GM19397 (cell line): Measurements from ENCODE around the gene TADA2A.
A peak's percentile ranks its signal among the peaks of the same experiment; 100 is the strongest.

Source experiments
- ATAC-seq: cut with Tn5 transposase; IDR thresholded peaks from one replicate; pipeline ENCODE4 v1.9.1; 2021; ENCODE audit warnings: mild to moderate bottlenecking, moderate library complexity; ENCODE audit not compliant: unreplicated experiment

TADA2A gene, protein sequence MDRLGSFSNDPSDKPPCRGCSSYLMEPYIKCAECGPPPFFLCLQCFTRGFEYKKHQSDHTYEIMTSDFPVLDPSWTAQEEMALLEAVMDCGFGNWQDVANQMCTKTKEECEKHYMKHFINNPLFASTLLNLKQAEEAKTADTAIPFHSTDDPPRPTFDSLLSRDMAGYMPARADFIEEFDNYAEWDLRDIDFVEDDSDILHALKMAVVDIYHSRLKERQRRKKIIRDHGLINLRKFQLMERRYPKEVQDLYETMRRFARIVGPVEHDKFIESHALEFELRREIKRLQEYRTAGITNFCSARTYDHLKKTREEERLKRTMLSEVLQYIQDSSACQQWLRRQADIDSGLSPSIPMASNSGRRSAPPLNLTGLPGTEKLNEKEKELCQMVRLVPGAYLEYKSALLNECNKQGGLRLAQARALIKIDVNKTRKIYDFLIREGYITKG

DNA sequence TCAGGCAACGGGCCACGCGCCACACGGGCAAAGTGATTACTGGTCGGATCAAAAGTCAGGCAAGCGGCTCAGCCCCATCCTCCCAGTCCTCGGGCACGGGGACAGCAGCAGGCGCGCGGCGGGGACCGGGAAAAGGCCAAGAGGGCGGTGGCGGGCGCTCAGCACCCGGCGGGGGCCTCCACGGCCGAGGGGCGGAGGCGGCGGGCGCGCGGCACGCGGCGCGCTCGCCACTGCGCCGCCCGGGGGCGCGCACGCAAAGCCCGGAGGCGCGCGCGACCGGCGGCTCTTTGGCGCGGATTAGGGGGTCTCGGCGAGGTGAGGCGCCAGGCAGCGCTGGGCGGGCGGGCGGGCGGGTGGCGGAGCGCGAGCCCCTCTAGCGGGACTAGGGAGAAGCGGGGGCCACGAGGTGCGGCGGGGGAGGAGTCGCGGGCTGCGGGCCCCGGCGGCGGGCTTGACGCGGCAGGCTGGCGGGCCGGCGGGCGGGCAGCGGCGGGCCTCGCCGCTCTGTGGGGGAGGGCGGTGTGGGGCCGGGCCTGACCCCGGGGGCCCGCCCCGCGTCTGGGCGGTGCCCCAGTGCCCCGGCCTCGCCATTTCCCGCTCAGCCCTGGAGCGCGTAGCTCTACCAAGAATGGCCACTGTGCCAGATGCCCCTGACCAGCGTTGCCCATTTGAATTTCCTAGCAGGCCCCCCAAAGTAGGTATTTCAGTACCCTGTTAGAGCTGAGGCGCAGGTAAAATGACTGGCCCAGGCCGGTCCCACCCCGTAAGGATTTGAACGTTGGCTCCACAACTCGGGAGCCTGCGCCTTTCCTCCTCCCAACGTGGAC lies at the start of gene TADA2A, which contains the start of gene ACACA:
Gene TADA2A (plus strand): TSS at position 252 of the 827 bp plus-strand sequence. CDS start 4,480 bp downstream, outside the sequence.
Gene ACACA (minus strand): TSS at position 202 of the 827 bp plus-strand sequence. CDS start 537 bp downstream, outside the sequence.
- ATAC-seq, result peak; percentile 81

DNA sequence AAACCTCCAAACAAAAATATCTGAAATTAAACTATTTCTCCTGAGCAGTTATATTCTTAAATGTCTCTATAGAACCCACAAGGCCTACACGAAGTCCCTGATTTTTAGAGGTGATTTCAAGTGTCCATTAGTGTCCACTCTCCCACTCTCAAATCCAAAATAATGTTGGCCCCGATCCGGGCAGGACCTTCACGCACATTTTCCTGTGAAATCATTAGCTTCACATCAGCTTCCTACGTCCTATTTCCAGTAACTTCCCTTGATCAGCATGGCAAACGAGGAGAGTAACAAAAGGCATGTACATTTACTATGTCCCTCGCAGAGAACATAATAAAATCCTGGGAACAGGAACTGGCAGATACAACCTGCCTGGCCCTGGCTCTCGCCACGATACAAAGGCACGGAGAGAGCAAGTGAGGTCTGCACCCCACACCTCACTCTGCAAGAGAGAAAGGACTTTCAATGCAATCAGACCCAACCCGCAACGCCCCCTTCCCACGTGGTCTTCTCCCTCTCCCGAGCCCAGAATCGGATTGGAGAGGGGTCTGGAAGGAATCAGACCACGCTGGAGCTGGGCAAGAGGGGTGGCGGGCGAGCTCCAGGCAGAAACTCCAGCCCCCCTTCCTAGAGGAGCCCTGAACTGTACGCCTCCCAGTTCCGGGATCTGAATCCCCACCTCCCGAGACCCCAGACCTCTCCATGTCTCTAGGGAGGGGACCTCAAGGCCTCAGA lies 48.4 kb upstream of the TADA2A start:
- ATAC-seq, result no peak

DNA sequence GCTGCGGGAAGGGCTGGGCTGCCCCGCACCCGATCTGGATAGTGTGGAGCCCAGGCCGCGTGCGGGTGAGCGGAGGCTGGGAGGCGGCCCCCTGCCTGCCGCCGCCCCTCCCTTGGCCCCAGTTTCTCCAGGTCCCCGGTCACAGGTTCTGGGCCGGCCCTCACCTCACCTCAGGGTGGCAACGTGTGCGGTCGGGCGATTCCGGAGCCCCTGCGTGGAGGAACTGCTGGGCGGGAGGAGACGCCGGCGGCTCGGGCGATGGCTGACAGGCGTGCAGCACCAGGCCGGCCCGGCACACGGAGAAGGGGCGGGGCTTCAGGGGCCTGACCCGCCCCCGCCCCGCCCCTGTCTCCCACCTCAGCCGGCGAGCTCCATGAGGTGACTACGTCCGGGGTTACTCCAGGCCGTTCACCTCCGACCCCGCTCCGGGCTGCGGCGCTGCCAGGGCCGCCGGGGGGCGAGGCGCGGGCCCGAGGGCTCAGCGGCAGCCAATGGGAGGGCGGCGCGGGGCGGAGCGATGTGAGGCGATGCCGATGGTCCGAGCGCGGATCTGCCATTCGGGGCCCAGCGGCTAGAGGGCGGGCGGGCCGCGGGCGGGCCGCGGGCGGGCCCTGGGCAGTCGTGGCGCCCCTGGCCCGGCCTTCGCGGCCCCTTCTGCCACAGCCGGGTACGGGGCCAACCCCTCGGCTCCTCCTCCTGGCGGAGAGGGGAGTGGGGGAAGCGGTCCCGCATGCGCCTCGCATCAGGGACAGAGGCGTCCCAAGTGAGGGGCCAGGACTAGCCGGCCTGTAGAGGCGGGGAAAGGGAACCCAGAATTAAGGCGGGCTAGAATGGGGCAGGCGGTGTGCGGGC lies 47.6 kb upstream of the TADA2A start:
- peak; percentile 92 for ATAC-seq

DNA sequence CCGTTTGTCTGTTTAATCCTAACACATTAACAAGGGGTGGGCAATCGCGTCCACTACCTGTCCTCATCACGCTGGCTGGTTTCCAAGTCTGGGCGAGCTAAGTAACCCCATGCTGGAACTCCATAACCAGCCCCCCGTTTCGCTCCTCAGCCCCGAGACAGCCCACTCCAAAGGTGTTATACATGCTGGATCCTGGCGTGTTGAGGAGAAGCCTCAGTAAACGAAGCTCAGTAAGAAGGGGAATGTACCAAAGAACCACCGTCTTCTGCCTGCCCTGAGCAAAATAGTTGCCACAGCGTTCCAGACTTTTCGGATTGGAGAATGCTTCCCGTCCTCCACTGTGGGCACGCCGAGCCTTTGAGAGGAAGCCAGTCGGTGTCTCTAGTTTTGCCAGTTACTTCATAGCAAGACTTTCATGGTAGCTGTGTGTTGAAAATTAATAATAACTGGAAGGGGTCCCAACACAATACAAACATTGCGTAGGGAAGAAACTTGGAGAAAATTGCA lies 47.0 kb upstream of the TADA2A start:
- no peak for ATAC-seq

DNA sequence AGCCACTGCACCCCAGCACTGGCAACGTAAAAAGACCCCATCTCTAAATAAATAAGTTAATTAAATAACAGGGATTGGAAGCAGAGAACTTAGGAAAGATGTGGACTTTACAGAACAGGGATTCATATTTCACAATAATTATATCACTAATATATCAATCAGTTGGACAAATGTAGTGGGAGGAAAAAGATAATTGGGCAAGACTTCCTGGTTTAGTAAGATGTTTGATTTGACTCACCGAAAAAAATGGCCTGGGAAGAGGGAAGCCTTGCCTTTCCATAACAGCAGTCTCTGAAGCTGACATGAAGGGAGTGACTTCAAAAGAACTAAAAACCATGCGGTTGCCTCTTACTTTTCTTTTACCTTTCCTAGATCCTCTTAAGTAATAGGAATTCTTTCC lies 46.1 kb upstream of the TADA2A start:
- no peak for ATAC-seq

DNA sequence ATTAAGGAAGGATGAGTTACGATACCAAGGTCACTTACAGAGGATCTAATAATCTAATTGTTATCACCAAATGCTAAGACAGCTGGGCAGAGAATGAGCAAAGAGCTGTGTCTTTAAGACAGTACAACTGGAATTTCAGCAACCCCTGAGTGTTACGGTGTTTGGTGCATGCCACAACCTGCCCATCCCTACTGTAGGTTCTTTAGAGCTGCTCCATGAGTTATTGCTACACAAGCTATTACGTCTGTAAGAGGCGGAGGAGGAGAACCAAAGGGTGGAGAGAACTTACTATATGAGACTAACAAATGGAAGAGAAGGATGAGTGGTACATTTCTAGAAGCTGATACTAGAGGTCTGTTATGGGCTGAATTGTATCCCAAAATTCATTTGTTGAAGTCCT lies 45.1 kb upstream of the TADA2A start:
- no peak for ATAC-seq

DNA sequence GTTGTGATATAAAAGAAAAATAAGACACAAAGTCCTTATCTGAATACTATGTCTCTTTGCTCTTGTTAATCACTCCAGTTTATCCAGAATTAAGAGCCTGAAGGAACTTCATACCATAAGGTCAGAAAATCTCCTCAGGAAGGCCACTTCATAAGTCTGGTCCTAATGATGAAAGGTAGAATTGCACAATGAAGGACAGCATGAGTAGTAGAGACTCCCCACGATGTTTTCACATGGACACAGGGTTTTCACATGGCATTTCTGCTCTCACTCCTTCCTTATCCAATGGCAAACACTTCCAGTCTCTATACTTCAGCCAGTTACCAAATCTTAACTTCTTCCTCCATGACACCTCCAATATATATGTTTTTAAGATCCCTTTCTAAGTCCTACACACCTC lies 41.1 kb upstream of the TADA2A start:
- no peak for ATAC-seq

DNA sequence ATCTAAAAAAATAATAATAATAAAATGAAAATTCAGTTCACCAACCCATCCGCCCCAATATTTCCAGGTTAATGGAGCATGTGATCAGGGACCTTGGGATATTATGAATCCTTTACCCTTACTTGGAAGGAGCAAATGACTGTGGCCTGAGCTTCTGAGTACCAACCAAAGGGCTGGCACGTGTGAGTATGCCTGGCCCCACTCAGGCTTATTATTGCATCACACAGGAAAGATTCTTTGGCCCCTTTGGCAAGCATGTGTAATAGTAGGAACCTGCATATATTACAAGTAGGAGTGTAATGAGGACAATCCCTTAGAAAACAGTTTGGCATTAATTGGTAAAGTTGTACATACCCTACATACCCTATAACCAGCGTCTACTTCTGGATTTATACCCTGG lies 38.1 kb upstream of the TADA2A start:
- no peak for ATAC-seq

DNA sequence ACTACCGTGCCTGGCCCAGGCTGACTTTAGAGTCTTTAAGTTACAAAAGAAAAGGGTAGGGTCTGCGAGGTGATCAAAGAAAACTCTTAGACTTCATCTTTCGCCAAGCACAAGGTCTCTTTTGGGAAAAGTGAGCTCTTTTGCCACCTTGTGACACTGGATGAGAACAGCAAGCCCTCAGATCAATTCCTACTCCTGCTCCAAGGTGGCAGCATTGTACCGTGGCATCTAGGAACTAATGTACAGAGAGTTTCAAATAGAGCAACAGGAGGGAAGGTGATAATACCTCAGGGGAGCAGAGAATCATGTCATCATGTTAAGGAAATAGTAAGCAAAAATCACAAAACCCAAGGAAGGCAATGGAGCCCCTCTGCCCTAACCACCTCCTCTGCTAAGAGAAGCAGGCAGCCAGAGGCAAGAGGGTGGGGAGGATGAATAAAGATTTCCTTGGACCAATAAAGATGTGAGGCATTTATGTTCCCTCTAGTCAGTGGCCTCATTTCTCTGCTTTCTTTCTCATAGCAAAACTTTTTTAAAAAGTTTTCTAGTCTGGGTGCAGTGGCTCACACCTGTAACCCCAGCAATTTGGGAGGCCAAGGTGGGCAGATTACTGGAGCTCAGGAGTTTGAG lies 33.0 kb upstream of the TADA2A start:
- peak; percentile 61 for ATAC-seq

DNA sequence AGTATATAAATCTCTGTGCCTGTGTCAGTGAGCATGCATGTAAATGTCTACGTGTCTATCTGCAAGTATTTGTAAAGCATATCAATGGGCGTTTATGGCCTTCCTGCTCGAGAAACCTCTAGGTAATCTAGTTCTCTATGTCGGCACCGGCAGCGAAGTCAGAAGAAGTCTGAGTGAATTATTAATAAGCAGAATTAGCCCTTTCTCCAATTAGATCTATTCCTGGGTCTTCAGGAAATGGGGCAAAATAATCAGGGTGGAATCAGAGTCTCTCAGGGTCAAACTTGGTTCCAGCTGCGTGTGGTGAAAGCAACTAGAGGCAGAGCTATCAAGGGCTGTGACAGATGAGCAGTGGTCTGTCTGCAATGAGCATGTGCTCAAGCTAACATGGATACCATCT lies 31.0 kb upstream of the TADA2A start, which contains the start of gene C17orf78:
Gene C17orf78 (plus strand): TSS at position 280 of the 400 bp plus-strand sequence. CDS start 108 bp downstream, at position 388.
- no peak for ATAC-seq

DNA sequence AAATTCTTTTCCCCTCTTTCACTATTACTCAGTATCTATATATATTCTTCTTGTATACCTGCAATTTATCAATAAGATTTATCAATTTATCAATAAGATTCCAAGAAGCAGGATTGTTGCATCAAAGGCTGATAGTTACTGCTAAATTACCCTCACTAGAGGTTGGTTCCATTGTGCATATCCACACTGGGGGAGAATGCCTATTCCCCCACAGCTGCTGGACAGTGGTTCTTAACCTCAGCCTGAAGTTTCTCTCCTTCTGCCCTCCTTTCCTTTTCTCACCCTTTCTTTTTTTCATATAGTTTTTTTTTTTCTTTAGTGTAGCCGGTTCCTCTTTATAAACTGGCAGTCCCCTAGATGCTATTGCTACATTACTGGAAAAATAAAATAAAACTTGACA lies 24.6 kb upstream of the TADA2A start:
- ATAC-seq, result no peak

DNA sequence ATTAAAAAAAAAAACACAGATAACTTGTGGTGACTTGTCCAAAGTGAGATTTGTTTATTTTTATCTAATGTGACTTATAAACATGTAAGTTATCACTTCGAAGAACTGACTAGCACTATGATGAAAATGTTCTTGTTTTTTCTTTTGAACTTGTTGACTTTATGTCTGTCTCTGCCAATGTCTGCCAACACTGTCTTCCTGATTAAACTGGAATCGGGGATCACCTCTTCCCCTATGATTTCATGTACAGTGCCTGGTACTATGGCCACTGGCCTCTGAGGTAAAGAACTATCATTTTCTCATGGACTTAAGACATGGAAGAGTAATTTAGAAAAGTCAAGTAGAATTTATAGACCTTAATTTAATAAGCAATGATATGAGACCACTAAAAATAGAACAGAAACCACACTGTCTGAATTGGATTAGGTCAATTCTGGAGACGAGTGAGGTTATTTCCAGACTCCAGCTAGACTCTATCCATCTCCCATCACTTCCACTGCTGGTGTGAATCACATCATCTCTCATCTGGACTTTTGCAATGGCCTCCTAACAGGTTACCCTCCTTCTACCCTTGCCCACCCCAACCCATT lies 22.0 kb upstream of the TADA2A start:
- no peak for ATAC-seq

DNA sequence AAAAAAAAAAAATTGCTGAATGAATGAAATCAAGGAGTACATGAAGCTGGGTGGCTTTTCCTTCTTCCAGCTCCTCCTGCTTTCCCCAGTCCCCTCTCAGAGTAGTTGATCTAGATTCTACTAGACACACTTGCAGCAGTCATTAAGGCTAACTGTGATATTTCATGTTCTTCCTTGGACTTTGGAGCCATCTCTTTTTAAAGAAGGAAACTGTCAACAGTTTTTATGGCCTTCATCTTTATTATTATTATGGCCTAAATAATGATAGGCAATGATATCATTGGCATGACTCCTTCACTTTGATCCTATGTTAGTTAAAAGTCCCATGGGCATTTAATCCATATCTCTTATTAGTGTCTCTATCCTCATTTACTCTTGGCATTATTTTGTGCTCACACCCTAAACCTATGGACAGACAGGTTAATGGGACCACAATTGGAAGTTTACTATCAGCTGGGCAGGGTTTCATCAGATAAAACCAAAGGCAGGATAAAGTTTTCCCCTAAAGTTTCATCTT lies 21.2 kb upstream of the TADA2A start:
- no peak for ATAC-seq

DNA sequence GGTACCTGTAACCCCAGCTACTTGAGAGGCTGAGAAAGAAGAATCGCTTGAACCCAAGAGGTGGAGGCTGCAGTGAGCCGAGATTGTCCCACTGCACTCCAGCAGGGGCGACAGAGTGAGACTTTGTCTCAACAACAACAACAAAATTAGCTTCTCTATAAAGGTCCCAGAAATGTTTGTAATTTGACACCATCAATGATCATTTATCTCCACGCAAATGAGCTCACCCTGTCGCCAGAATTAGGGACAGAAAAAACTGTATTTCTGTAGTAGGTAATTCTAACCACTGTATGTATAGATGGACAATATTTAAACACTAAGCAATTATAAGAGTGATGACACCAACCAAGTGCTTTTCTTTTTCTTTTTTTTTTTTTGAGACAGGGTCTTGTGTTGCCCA lies 20.2 kb upstream of the TADA2A start:
- ATAC-seq, result no peak

DNA sequence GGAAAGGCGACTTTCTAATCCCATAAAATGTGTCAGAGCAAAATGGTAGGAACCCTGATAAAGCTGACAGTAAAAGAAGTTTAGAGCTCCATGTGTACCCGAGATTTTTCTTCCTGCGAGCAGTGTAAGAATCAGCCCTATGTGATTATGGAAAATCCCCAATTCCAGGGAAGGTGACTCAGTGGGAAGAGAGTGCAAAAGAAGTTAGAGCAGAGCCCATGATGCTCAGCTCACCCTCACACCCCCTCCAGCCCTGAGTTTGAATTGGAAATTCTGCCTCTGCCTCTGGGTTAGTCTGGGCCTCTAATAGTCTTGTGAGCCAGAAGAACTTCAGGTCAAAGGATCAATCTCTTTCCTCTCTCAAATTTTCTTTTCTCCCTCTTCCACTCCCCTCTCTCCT lies 18.4 kb upstream of the TADA2A start:
- ATAC-seq, result no peak

DNA sequence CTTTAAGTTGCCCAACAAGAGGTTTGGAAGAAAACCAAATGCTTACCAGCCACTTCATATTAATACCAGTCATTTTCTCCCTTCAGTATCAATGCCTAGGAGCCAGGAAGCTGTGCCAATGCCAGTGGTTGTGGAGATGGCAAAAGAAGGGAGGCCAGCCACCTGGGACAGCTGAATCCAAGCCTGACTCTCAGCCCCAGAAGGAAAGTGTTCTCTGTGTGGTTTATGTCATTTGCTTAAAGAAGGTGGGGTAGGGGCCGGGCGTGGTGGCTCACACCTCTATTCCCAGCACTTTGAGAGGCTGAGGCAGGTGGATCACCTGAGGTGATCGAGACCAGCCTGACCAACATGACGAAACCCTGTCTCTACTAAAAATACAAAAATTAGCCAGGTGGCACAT lies 17.5 kb upstream of the TADA2A start:
- ATAC-seq, result no peak

DNA sequence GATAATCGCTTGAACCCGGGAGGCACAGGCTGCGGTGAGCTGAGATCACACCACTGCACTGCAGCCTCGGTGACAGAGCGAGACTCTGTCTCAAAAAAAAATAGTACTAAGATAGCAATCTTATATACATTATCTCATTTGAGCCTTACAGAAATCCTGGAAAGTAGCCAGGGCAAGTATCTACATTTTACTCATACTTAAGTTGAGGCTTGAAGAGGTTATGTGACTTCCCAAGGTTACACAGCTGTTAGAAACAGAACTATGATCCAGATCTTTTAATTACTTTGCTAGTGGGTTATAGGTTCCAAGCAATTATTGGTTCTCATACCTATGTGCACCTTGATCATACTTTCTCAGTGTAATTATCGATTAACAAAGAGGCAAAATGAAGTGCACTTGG lies 15.5 kb upstream of the TADA2A start:
- no peak for ATAC-seq

DNA sequence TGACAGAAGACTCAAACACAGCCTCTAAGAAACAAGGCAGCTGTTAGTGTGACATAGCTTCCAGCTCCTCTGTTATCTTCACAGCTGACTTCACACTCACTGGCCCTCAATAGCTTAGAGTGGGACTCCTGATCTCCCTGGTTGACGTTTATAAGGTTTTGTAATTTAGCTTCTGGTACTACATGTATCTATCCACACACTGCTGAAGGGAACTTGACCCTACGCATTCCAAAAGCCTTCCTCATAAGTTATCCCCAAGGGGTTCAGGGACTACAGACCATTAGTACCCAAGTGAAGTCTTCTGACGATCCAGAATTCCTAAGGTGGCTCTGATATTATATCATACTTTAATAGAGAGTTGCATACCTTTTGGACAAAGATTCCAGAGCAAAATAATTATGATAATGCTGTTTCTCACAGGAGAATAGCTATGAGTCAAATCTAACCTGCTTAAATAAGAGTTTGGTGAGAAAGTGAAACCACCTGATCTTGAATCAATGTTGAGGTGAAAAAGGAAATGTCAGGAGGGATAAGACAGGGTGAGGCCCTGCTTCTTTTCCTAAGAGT lies 14.6 kb upstream of the TADA2A start:
- no peak for ATAC-seq

DNA sequence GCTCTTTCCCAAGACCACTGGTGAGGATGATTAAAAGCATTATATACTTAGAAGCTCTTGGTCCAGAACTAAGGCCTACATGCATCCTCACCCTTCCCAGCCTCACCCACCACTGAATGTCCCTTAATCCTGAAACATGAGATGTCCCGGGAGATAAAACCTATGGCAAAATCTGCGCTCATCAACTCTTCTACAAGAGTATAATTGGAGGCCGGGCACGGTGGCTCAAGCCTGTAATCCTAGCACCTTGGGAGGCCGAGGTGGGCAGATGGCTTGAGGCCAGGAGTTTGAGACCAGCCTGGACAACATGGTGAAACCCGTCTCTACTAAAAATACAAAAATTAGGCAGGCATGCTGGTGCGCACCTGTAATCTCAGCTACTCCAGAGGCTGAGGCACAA lies 13.3 kb upstream of the TADA2A start:
- no peak for ATAC-seq
